ENCODE data around the gene CTIF. TPM values are rescaled to one million over a fixed set of nuclear protein-coding genes. Genes with fewer than 3 reads are reported as not detected.

CTIF gene
- total RNA-seq, 1 experiment from 2014 or later: 95.8 TPM

GRCh38 chr18:48858676-48859075 lies 319.8 kb downstream of the CTIF start:
- no peak overlapping the region for H3K27ac Mint-ChIP-seq (ENCODE audit: low read depth, unreplicated experiment)
- no peak for TF ChIP-seq CTCF (IDR thresholded peaks at IDR 0.05; ENCODE audit: unreplicated experiment)
- H3K9me3 Mint-ChIP-seq (ENCODE audit: unreplicated experiment): no peaks in the 10 kb centered on the region
- no peaks in the 10 kb centered on the region for H3K27me3 Mint-ChIP-seq (ENCODE audit: insufficient read depth, unreplicated experiment)
- intact Hi-C loops (cut with micrococcal nuclease): no loop called here
- H3K4me1 Mint-ChIP-seq (ENCODE audit: insufficient read depth, unreplicated experiment): no peaks in the 10 kb centered on the region
- ChIA-PET CTCF (interaction anchor here (0.6 to 1.1 kb wide), 2 partner anchors 9 to 111 kb away, joined by 3 to 5 read pairs; no protein-coding TSS in a partner anchor), POLR2A (no interaction called here)
- H3K4me3 Mint-ChIP-seq (ENCODE audit: unreplicated experiment): no peak overlapping the region
- H3K36me3 Mint-ChIP-seq (ENCODE audit: insufficient read depth, unreplicated experiment): peaks cover 19% of the 10 kb centered on the region
- BruUV-seq (replicated peaks): no TSS peak
- DNase-seq (ENCODE audit: unreplicated experiment): no peak

DNA sequence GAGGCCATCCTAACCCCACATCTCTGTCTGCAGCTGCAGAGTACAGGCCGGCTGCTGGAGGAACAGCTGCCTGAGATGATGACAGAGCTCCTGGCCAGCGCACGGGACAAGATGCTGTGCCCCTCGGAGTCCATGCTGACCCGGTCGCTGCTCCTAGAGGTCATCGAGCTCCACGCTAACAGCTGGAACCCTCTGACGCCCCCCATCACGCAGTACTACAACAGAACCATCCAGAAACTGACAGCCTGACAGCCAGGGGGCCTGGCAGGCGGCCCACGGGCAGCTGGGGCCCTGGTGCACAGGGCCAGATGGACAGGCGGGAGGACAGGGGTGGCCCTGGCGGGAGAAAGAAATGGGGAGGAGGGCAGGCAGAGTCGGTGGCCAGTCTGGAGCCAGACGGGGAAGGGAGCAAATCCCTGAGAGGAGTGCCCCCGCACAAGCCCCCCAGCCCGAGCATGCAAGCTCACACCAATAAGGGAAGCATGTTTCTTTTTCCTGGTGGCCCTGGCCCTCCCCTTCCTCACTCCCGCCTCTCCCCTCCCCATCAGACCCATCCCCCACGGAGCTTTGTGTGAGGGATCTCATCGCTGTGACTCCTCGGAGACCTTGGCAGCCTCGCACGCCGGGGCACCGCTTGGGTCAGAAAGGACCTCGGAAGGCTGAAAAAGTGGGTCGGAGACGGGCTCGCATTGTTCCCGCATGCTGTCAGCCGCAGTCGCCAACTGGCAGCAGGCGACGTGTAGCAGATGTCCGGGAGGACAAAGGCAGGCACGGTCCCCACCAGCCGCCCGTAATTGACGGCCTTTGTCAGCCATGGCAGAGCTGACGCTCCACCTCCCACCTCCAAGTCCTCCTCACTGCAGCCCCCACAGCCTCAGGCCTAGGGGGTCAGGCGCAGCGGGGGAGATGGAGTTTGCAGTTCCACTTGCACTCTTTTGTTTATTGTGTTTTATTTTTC lies 320.8 kb downstream of the CTIF start:
- POLR2A ChIA-PET: no interaction called here
- CTCF ChIA-PET: interaction anchor here (0.6 kb wide), 3 partner anchors 8 to 364 kb away, joined by 3 to 5 read pairs (median 3); no protein-coding TSS in a partner anchor
- Mint-ChIP-seq H3K4me3 (ENCODE audit: unreplicated experiment) (no peak overlapping the region), H3K27me3 (ENCODE audit: insufficient read depth, unreplicated experiment) (no peaks in the 10 kb centered on the region), H3K9me3 (ENCODE audit: unreplicated experiment) (no peaks in the 10 kb centered on the region), H3K36me3 (ENCODE audit: insufficient read depth, unreplicated experiment) (peaks cover 21% of the 10 kb centered on the region), H3K4me1 (ENCODE audit: insufficient read depth, unreplicated experiment) (no peaks in the 10 kb centered on the region), H3K27ac (ENCODE audit: low read depth, unreplicated experiment) (no peak overlapping the region)
- intact Hi-C loops (cut with micrococcal nuclease): no loop called here
- BruUV-seq (replicated peaks): no TSS peak
- no peak for TF ChIP-seq CTCF (IDR thresholded peaks at IDR 0.05; ENCODE audit: unreplicated experiment)
- DNase-seq (ENCODE audit: unreplicated experiment): no peak

DNA sequence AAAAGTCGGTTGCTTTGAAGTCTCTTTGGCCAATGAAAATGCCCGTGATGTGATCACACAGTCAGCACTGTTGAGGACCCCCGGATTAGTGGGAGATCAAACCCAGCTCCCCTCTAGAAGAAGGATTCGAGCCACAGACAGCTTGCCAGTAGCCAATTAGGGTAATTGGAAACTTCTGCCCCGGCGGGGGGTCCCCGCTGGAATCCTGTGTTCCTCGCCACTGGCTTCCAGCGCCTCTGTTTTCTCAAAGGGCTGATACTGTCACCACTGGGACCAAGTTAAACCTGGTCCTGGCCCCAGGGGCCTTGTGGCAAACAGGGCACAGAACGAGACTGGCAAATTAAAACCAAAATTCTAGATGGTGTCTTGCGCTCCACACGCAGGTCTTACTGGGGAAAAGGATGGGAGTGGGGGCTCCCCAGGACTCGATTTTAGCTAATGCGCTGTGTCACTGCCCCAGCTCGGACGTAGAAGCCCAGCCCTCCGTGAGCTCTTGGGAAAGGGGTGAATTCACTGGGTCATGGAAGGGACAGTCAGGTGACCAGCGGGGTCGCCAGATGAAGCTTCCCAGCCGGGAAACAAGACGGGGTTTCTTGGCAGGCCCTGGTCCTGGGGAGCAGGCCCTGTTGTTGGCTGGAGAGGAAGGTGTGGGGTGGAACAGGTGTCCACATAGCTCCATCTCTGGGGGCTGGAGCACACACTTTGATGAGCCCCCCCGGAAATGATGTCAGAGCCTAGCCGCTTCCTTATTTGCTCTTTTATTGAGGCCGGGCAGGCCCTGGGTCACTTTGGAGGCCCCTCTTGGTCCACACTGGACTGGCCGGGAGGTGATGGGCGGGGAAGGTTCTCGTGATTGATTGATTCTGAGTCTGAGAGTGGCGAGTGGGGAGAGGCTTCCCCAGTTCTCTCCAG lies 321.7 kb downstream of the CTIF start:
- DNase-seq (ENCODE audit: unreplicated experiment): no peak
- H3K27me3 Mint-ChIP-seq (ENCODE audit: insufficient read depth, unreplicated experiment): no peaks in the 10 kb centered on the region
- H3K4me1 Mint-ChIP-seq (ENCODE audit: insufficient read depth, unreplicated experiment): no peaks in the 10 kb centered on the region
- no peaks in the 10 kb centered on the region for H3K9me3 Mint-ChIP-seq (ENCODE audit: unreplicated experiment)
- POLR2A ChIA-PET: interaction anchor here (1.4 kb wide), 1 partner anchor 44 kb away, joined by 3 read pairs; no protein-coding TSS in a partner anchor
- intact Hi-C loops (cut with micrococcal nuclease): no loop called here
- no TSS peak for BruUV-seq (replicated peaks)
- CTCF ChIA-PET: interaction anchor here (0.6 to 0.7 kb wide), 2 partner anchors 83 to 347 kb away, joined by 3 read pairs; no protein-coding TSS in a partner anchor
- no peak for TF ChIP-seq CTCF (IDR thresholded peaks at IDR 0.05; ENCODE audit: unreplicated experiment)
- H3K4me3 Mint-ChIP-seq (ENCODE audit: unreplicated experiment): no peak overlapping the region
- H3K27ac Mint-ChIP-seq (ENCODE audit: low read depth, unreplicated experiment): no peak overlapping the region
- H3K36me3 Mint-ChIP-seq (ENCODE audit: insufficient read depth, unreplicated experiment): peaks cover 21% of the 10 kb centered on the region

Measured in MCF 10A (cell line).